BJ (cell line): ENCODE measurements around the gene U2AF1. TPM values are rescaled to one million over a fixed set of nuclear protein-coding genes. Genes with fewer than 3 reads are reported as not detected.
"Not testable (repeated sequence)": the region's sequence is repeated elsewhere in the genome, so short reads cannot be mapped to it uniquely, and the experiment has no call there.

ENCODE experiments used
- CTCF ChIA-PET: fragments of 350-600 bp; formaldehyde crosslinking; extraction: SDS; loops from one replicate; lab custom pipeline; 2021; ENCODE audit warnings: antibody characterized with exemption, inconsistent platforms; lab: Yijun Ruan, JAX
- POLR2A ChIA-PET: fragments of 300-600 bp; sonication (Branson Sonifier 250); formaldehyde crosslinking; extraction: SDS; loops from one replicate; lab custom pipeline; 2021; ENCODE audit warnings: antibody characterized with exemption; lab: Charles Lee
- DNase-seq: peaks from one replicate; pipeline ENCODE4 v3.0.0-alpha.2; 2011; ENCODE audit warnings: low read depth
- H3K27me3 ChIP-seq: 2 replicates; pipeline ENCODE4 v1.6.0; 2011; ENCODE audit warnings: low read length; ENCODE audit not compliant: control insufficient read depth, insufficient read depth
- H3K36me3 ChIP-seq: 2 replicates; pipeline ENCODE4 v1.5.1; 2011; ENCODE audit warnings: low read length; ENCODE audit not compliant: control insufficient read depth, insufficient read depth
- H3K4me3 ChIP-seq: 2 replicates; pipeline ENCODE4 v1.5.1; 2011; ENCODE audit warnings: low read depth, mild to moderate bottlenecking, control low read depth, low read length
- polyA plus RNA-seq: library from polyadenylated mRNA; depleted of rRNA; stranded (reverse); fragments of >200 nt; gene quantifications from 2 replicates; pipeline ENCODE4 v1.2.3, GENCODE V29; 2011

U2AF1 gene
- polyA plus RNA-seq, 1 experiment, result 15.8 TPM

GRCh38 chr21:43107794-43108137, 396 bp upstream of the U2AF1 start:
- H3K4me3 ChIP-seq, DNase-seq, POLR2A ChIA-PET, CTCF ChIA-PET, H3K36me3 ChIP-seq, H3K27me3 ChIP-seq: not testable (repeated sequence)

GRCh38 chr21:43104642-43105041, 2.7 kb downstream of the U2AF1 start:
- POLR2A ChIA-PET, CTCF ChIA-PET, H3K4me3 ChIP-seq, H3K27me3 ChIP-seq, DNase-seq, H3K36me3 ChIP-seq: not testable (repeated sequence)

GRCh38 chr21:43102281-43102680, 5.1 kb downstream of the U2AF1 start:
- H3K27me3 ChIP-seq, POLR2A ChIA-PET, CTCF ChIA-PET: not testable (repeated sequence)

GRCh38 chr21:43101676-43102075, 5.7 kb downstream of the U2AF1 start:
- H3K27me3 ChIP-seq, H3K4me3 ChIP-seq, DNase-seq, CTCF ChIA-PET, H3K36me3 ChIP-seq, POLR2A ChIA-PET: not testable (repeated sequence)

More at GRCh38 chr21:43102281-43102680, 5.1 kb downstream of the U2AF1 start:
- H3K36me3 ChIP-seq, DNase-seq, H3K4me3 ChIP-seq: not testable (repeated sequence)

- H3K4me3 ChIP-seq, DNase-seq, H3K36me3 ChIP-seq, POLR2A ChIA-PET, CTCF ChIA-PET, H3K27me3 ChIP-seq: not testable (repeated sequence)
These were observed 6.4 kb downstream of the U2AF1 start for GRCh38 chr21:43101000-43101399.

- H3K4me3 ChIP-seq, H3K36me3 ChIP-seq, CTCF ChIA-PET, POLR2A ChIA-PET, DNase-seq, H3K27me3 ChIP-seq: not testable (repeated sequence)
These were observed 15.3 kb downstream of the U2AF1 start for GRCh38 chr21:43091979-43092614.

GRCh38 chr21:43090947-43091346, 16.4 kb downstream of the U2AF1 start:
- H3K27me3 ChIP-seq, POLR2A ChIA-PET, DNase-seq, CTCF ChIA-PET, H3K36me3 ChIP-seq, H3K4me3 ChIP-seq: not testable (repeated sequence)

GRCh38 chr21:43089463-43089862, 17.9 kb downstream of the U2AF1 start:
- DNase-seq, POLR2A ChIA-PET, CTCF ChIA-PET, H3K36me3 ChIP-seq, H3K4me3 ChIP-seq, H3K27me3 ChIP-seq: not testable (repeated sequence)

GRCh38 chr21:43082587-43083300, 24.6 kb downstream of the U2AF1 start:
- H3K4me3 ChIP-seq, POLR2A ChIA-PET, CTCF ChIA-PET, H3K36me3 ChIP-seq, DNase-seq, H3K27me3 ChIP-seq: not testable (repeated sequence)

GRCh38 chr21:43076643-43077042, 30.7 kb downstream of the U2AF1 start:
- CTCF ChIA-PET, POLR2A ChIA-PET, DNase-seq, H3K36me3 ChIP-seq, H3K27me3 ChIP-seq: not testable (repeated sequence)
- H3K4me3 ChIP-seq, result peak overlapping the region; percentile 17; the same call in 1 of the 2 replicates

GRCh38 chr21:43076023-43076637, 31.2 kb downstream of the U2AF1 start:
- DNase-seq, H3K4me3 ChIP-seq, H3K27me3 ChIP-seq, CTCF ChIA-PET, POLR2A ChIA-PET, H3K36me3 ChIP-seq: not testable (repeated sequence)

- peak within 1 kb of the TSS; percentile 17; the same call in 1 of the 2 replicates for H3K4me3 ChIP-seq
- CTCF ChIA-PET, POLR2A ChIA-PET, DNase-seq, H3K27me3 ChIP-seq, H3K36me3 ChIP-seq: not testable (repeated sequence)
These were observed 32.0 kb downstream of the U2AF1 start, which contains the start of gene CBS for GRCh38 chr21:43075170-43076022. CBS (minus strand) TSS chr21:43075835; CDS start chr21:43072193, 3,642 bp downstream.
